Measurements from ENCODE around the gene TNIK. TPM values are rescaled to one million over a fixed set of nuclear protein-coding genes. Genes with fewer than 3 reads are reported as not detected.

Gene TNIK
- total and polyA plus RNA-seq, 2 of the 4 experiments (the other 2 are of a cell fraction), result 3.4 to 6.3 TPM

- DNase-seq, result no peak
- ATAC-seq (ENCODE audit: low read depth), result no peak
- no peaks in the 10 kb centered on the region for H3K4me1 ChIP-seq (ENCODE audit: control insufficient read depth, insufficient read depth, low read length)
- no peaks in the 10 kb centered on the region for H3K9me3 ChIP-seq (ENCODE audit: control insufficient read depth, insufficient read depth, low read length)
- no peak overlapping the region for H2BK15ac ChIP-seq (ENCODE audit: low read depth, low read length)
- TF ChIP-seq CTCF (conservative IDR thresholded peaks at IDR 0.05; ENCODE audit: low read depth, low read length) (0 out of 2 replicates have a peak, but pooled peaks have one; percentile 5), BHLHE40 (IDR thresholded peaks at IDR 0.05; ENCODE audit: low read depth, low read length) (no peak)
- no peak overlapping the region for H3K27ac ChIP-seq (ENCODE audit: insufficient read depth, low read length)
- no peak overlapping the region for H4K91ac ChIP-seq (ENCODE audit: insufficient read depth, low read depth, low read length)
- no TSS peak for BruUV-seq (replicated peaks)
- H4K20me1 ChIP-seq (ENCODE audit: insufficient read depth, low read length), result no peaks in the 10 kb centered on the region
- no peak overlapping the region for H3K14ac ChIP-seq (replicated peaks; ENCODE audit: low read depth, low read length)
- no peak overlapping the region for H2BK20ac ChIP-seq (ENCODE audit: low read depth, low read length)
- in situ Hi-C loops (cut with MboI; ENCODE audit: low sequenced_read_pairs), result no loop called here
- H3K36me3 ChIP-seq (ENCODE audit: control insufficient read depth, insufficient read depth, low read length), result no peaks in the 10 kb centered on the region
- H3K9ac ChIP-seq (ENCODE audit: low read depth, low read length), result no peak overlapping the region
- H3K56ac ChIP-seq (ENCODE audit: extremely low read depth, insufficient read depth, low read length), result no peak overlapping the region
- dilution Hi-C loops (cut with HindIII; ENCODE audit: low sequenced_read_pairs, unreplicated experiment), result no loop called here
- H3K4ac ChIP-seq (ENCODE audit: low read depth, low read length), result no peak overlapping the region
- no peak overlapping the region for H2BK120ac ChIP-seq (ENCODE audit: low read depth, low read length)
- intact Hi-C loops (cut with micrococcal nuclease), result no loop called here
- no peaks in the 10 kb centered on the region for H3K9me1 ChIP-seq (ENCODE audit: insufficient read depth, low read length)
- H2AFZ ChIP-seq (replicated peaks; ENCODE audit: low read length, poor library complexity), result no peak overlapping the region
- H3K18ac ChIP-seq (ENCODE audit: low read depth, low read length), result no peak overlapping the region
- H2BK5ac ChIP-seq (ENCODE audit: low read depth, low read length, poor library complexity, severe bottlenecking), result no peak overlapping the region
- H4K5ac ChIP-seq (ENCODE audit: low read depth, low read length), result no peak overlapping the region
- ChIA-PET POLR2A (ENCODE audit: unreplicated experiment) (no interaction called here), CTCF (interaction anchor here (0.8 kb wide), 1 partner anchor 9 kb away, joined by 5 read pairs; no protein-coding TSS in a partner anchor)
- H3K23ac ChIP-seq (ENCODE audit: low read depth, low read length), result no peak overlapping the region
- no peak overlapping the region for H3K4me3 ChIP-seq (ENCODE audit: insufficient read depth, low read depth, low read length)
- no peak overlapping the region for H3K4me2 ChIP-seq (ENCODE audit: low read depth, low read length)
- H2AK9ac ChIP-seq (replicated peaks; ENCODE audit: low read depth, low read length, poor library complexity), result no peak overlapping the region
- H3K27me3 ChIP-seq (ENCODE audit: control insufficient read depth, insufficient read depth, low read length), result no peaks in the 10 kb centered on the region
- no peak overlapping the region for H4K8ac ChIP-seq (ENCODE audit: low read depth in 2 of 2, low read length in 2 of 2)
- H3K79me1 ChIP-seq (ENCODE audit: low read depth in 1 of 2, low read length in 2 of 2), result no peaks in the 10 kb centered on the region
- WGBS, 2 experiments (ENCODE audit: extremely low coverage in 2 of 2, insufficient read length in 1 of 2), result no CpG with 5 or more reads among the region's 1 CpG
- no peak overlapping the region for H2AK5ac ChIP-seq (ENCODE audit: low read depth, low read length)
Observed at GRCh38 chr3:171195686-171196085, 264.5 kb downstream of the TNIK start.

Data from IMR-90 (cell line).